Lower leg skin (tissue), 3 donors: ENCODE results near the gene ATP8B4.

ENCODE experiments used
- POLR2A ChIP-seq, 2 donors: fragments of 450-650 bp; IDR thresholded peaks; one replicate each; pipeline ENCODE4 v1.6.1; 2016 to 2017; ENCODE audit warnings: antibody characterized with exemption in 2 of 2, mild to moderate bottlenecking in 1 of 2, moderate library complexity in 1 of 2
- TF ChIP-seq, protein P1 (sequence below), 3 donors: fragments of 450-650 bp; IDR thresholded peaks; one replicate each; pipeline ENCODE4 v1.5.1; 2016; ENCODE audit warnings: antibody characterized with exemption in 3 of 3, mild to moderate bottlenecking in 3 of 3, moderate library complexity in 2 of 3

DNA sequence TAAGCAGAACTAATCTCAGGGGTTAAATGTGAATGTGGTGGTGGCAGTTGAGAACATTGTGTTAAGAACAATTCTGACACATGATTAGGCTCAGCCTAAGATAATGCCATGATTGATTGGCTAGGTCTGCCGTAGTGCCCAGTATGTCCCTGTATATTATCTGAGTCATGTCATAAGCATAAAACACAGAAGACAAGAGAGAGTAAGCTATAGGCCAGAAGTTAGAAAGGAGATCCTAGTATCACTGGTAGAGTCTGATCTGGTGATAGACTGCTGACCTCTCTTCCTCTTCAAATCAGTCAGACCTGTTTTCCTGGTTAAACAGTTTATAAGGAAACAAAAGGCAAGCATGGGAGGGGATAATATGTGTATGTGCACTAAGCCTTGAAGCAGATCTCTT is 30.1 kb upstream of the ATP8B4 start:
- TF ChIP-seq, protein P1, sequence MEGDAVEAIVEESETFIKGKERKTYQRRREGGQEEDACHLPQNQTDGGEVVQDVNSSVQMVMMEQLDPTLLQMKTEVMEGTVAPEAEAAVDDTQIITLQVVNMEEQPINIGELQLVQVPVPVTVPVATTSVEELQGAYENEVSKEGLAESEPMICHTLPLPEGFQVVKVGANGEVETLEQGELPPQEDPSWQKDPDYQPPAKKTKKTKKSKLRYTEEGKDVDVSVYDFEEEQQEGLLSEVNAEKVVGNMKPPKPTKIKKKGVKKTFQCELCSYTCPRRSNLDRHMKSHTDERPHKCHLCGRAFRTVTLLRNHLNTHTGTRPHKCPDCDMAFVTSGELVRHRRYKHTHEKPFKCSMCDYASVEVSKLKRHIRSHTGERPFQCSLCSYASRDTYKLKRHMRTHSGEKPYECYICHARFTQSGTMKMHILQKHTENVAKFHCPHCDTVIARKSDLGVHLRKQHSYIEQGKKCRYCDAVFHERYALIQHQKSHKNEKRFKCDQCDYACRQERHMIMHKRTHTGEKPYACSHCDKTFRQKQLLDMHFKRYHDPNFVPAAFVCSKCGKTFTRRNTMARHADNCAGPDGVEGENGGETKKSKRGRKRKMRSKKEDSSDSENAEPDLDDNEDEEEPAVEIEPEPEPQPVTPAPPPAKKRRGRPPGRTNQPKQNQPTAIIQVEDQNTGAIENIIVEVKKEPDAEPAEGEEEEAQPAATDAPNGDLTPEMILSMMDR (IDR thresholded peaks at IDR 0.05): no peak
- TF ChIP-seq POLR2A (IDR thresholded peaks at IDR 0.05): no peak
